Right lobe of liver (tissue), 6 donors: ENCODE results near the gene RRM1. TPM values are rescaled to one million over a fixed set of nuclear protein-coding genes. Genes with fewer than 3 reads are reported as not detected.

ENCODE experiments used
- ATAC-seq, 4 donors: fragments of 200-7000 bp; cut with Tn5 transposase; one replicate each; pipeline ENCODE4 v1.9.1; 2020; ENCODE audit warnings: mild to moderate bottlenecking in 4 of 4, moderate library complexity in 4 of 4
- DNase-seq, 3 donors: peaks; one replicate each; pipeline ENCODE4 v3.0.0-alpha.2; 2020
- H3K27ac ChIP-seq, 3 donors: fragments of 200-600 bp; one replicate each; pipeline ENCODE4 v1.8.0; 2022
- H3K27me3 ChIP-seq, 2 donors: fragments of 200-600 bp; one replicate each; pipeline ENCODE4 v1.8.0; 2022
- H3K36me3 ChIP-seq, 4 donors: fragments of 200-600 bp; sonication (generic) in 1 of 4; one replicate each; pipeline versions ENCODE4 v1.5.1 to v1.8.0; 2017 to 2022; ENCODE audit warnings: control low read depth in 1 of 4
- H3K4me1 ChIP-seq, 4 donors: fragments of 200-600 bp; sonication (generic) in 1 of 4; one replicate each; pipeline versions ENCODE4 v1.5.1 to v1.8.0; 2017 to 2022; ENCODE audit warnings: control low read depth in 1 of 4
- H3K4me3 ChIP-seq, 3 donors: fragments of 200-600 bp; one replicate each; pipeline ENCODE4 v1.8.0; 2022
- H3K9me3 ChIP-seq, 4 donors: fragments of 200-600 bp; sonication (generic) in 1 of 4; one replicate each; pipeline versions ENCODE4 v1.5.1 to v1.8.0; 2017 to 2022; ENCODE audit warnings: control low read depth in 1 of 4
- POLR2A ChIP-seq: fragments of 450-650 bp; IDR thresholded peaks from one replicate; pipeline ENCODE4 v1.6.1; 2017; ENCODE audit warnings: antibody characterized with exemption, mild to moderate bottlenecking
- WGBS: methylation state at CpG from one replicate; pipeline ENCODE4 v1.1.6; 2018; ENCODE audit warnings: low coverage, low lambda C conversion rate; ENCODE audit not compliant: insufficient coverage; ENCODE audit errors: missing lambda C conversion rate; 5-methylcytosine and 5-hydroxymethylcytosine counted together
- intact Hi-C, 2 donors: fragments of 100-400 bp; cut with DNase I; formaldehyde crosslinking; loops; one replicate each; pipeline versions ENCODE4 v1.11.2 to v1.14.1; 2022
- total RNA-seq, 6 experiments: library from RNA; depleted of rRNA in 2 of 6; stranded (reverse); fragments of >200 nt in 2 of 6; fragmentation: NEBNext Ultra II Directional in 3 of 6; extraction: Animal tissue kit (Norgen Biotek cat#: 25700) in 3 of 6; gene quantifications; one replicate each; pipeline versions ENCODE4 v1.1.0 to v1.2.4, GENCODE V29; 2016 to 2023
- TF ChIP-seq, protein P1 (sequence below), 4 donors: fragments of 200-600 bp in 3 of 4; fragments of 450-650 bp in 1 of 4; IDR thresholded peaks; one replicate each; pipeline versions ENCODE4 v1.5.1 to v1.8.0; 2016 to 2022; ENCODE audit warnings: antibody characterized with exemption in 4 of 4, mild to moderate bottlenecking in 2 of 4
- donor health status: DM: no; HTN: yes; CAD: no.
- donor health status: DM: no; HTN: no; CAD: no.
- donor health status: DM: no; HTN: no; CAD: no.
- donor health status: DM: no; HTN: yes; CAD: no.
- donor health status: DM: no; HTN: yes; CAD: no.

Gene RRM1
- total RNA-seq, 6 experiments from 2014 or later: 14.0 to 24.3 (median 16.7) TPM

DNA sequence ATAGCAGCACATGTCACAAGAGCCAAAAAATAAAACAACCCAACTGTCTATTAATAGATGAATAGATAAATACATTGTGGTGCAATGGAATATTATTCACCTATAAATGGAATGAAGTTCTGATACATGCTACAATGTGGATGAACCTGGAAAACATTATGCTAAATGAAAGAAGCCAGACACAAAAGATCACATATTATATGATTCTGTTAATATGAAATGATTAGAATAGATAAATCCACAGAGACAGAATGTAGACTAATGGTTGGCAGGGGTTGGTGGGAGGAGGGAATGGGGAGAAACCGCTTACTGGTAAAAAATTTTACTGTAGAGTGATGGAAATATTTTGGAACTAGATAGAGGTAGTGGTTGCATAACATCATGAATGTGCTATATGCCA, 32.9 kb upstream of the RRM1 start:
- no peak for TF ChIP-seq POLR2A
- TF ChIP-seq, protein P1, sequence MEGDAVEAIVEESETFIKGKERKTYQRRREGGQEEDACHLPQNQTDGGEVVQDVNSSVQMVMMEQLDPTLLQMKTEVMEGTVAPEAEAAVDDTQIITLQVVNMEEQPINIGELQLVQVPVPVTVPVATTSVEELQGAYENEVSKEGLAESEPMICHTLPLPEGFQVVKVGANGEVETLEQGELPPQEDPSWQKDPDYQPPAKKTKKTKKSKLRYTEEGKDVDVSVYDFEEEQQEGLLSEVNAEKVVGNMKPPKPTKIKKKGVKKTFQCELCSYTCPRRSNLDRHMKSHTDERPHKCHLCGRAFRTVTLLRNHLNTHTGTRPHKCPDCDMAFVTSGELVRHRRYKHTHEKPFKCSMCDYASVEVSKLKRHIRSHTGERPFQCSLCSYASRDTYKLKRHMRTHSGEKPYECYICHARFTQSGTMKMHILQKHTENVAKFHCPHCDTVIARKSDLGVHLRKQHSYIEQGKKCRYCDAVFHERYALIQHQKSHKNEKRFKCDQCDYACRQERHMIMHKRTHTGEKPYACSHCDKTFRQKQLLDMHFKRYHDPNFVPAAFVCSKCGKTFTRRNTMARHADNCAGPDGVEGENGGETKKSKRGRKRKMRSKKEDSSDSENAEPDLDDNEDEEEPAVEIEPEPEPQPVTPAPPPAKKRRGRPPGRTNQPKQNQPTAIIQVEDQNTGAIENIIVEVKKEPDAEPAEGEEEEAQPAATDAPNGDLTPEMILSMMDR (IDR thresholded peaks at IDR 0.05): no peak
- Histone ChIP-seq H3K4me3 (no peak overlapping the region), H3K4me1 (peaks cover 0 to 12% (median 0%) of the 10 kb centered on the region in 4 donors), H3K9me3 (no peaks in the 10 kb centered on the region), H3K27ac (no peak overlapping the region), H3K36me3 (peaks cover 4 to 11% (median 5%) of the 10 kb centered on the region in 4 donors), H3K27me3 (no peaks in the 10 kb centered on the region)
- no peak for ATAC-seq
- intact Hi-C loops: no loop called here
- 67% methylated on average over 1 of the region's 1 CpG for WGBS
- no peak for DNase-seq

DNA sequence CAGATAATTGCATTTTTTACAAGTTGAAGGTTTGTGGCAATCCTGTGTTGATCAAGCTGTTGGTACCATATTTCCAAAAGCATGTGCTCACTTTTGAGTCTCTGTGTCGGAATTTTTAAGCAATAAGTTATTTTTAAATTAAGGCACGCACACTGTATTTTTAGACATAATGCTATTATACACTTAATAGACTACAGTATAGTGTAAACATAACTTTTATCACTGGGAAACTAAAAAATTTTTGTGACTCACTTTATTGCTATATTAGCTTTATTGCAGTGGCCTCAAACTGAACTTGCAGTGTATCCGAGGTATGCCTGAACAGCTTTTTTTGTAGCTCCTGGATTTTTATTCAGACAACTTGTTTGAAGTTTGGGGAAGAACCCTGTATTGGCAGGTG, 31.3 kb upstream of the RRM1 start:
- H3K4me3 ChIP-seq: no peak overlapping the region
- peaks cover 0 to 12% (median 0%) of the 10 kb centered on the region in 4 donors for H3K4me1 ChIP-seq
- peaks cover 4 to 11% (median 5%) of the 10 kb centered on the region in 4 donors for H3K36me3 ChIP-seq
- TF ChIP-seq, protein P1 (IDR thresholded peaks at IDR 0.05): no peak
- TF ChIP-seq POLR2A: no peak
- ATAC-seq (no peak), DNase-seq (no peak)
- H3K27me3 ChIP-seq: no peaks in the 10 kb centered on the region
- WGBS: 80% methylated on average over 3 of the region's 3 CpGs
- no peaks in the 10 kb centered on the region for H3K9me3 ChIP-seq
- no peak overlapping the region for H3K27ac ChIP-seq
- intact Hi-C loops: no loop called here

DNA sequence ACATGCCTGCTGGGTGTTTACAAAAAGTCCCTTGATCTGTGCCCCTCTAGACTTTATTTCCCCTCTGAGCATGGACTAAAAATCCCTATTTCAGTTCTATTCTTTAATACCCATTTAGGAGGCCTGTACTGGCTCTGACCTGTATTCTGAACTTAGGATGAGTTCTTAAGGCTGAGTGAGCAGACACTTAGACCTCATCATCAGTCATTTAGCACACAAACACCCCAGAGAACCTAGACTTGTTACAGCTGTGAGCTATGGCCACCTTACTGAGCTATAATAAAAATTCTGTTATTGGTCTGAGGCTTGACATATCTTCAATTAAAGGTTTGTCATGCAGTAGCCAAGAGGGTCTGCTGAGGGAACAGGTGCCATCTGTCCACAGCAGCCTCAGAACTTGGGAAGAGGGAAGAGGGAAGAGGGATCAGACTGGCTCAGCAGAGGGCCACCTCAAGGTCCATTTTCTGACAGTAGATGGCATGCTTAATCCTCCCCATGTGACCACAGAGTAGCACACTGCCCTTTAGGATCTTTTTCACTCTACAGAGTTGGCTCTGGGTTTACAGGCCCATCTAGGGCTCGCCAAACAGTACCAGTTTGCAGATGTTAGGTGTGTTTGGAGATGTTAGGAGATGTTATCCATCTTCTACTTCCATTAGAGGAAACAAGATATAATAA, 30.2 kb upstream of the RRM1 start:
- 100% methylated on average over 1 of the region's 1 CpG for WGBS
- DNase-seq: no peak
- Histone ChIP-seq H3K4me1 (peaks cover 0 to 12% (median 0%) of the 10 kb centered on the region in 4 donors), H3K4me3 (no peak overlapping the region), H3K9me3 (no peaks in the 10 kb centered on the region), H3K27ac (no peak overlapping the region), H3K27me3 (no peaks in the 10 kb centered on the region), H3K36me3 (peaks cover 1 to 11% (median 5%) of the 10 kb centered on the region in 4 donors)
- intact Hi-C loops: no loop called here
- TF ChIP-seq, protein P1 (IDR thresholded peaks at IDR 0.05): no peak
- no peak for TF ChIP-seq POLR2A
- ATAC-seq: peak in 3 of 4 donors; percentile 25 to 47 (median 28)

DNA sequence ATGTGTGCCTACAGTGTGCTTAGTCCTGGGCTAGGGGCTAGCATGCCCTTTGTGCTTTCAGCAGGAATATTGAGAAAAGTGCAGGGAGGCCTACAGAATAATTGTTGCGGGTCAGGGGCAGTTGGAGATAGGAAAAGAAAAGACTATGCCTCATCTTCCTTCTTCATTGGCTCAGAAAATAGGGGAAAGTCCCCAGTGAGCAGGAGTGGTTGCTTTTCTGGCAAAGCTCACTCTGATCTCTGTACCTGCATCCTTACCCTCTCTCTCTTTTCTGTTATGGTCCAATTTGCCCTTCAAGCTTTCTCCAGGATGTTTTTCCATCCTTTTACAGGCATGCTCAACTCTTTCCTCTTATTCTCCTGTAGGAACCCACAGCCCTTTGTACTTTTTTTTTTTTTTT, 29.5 kb upstream of the RRM1 start:
- ATAC-seq (peak in 2 of 4 donors; percentile 29 to 42), DNase-seq (no peak)
- WGBS: 92% methylated on average over 1 of the region's 1 CpG
- TF ChIP-seq, protein P1 (IDR thresholded peaks at IDR 0.05): no peak
- TF ChIP-seq POLR2A: no peak
- Histone ChIP-seq H3K27ac (no peak overlapping the region), H3K27me3 (no peaks in the 10 kb centered on the region), H3K4me3 (no peak overlapping the region), H3K9me3 (no peaks in the 10 kb centered on the region), H3K4me1 (peaks cover 0 to 5% (median 0%) of the 10 kb centered on the region in 4 donors), H3K36me3 (peaks cover 3 to 6% (median 5%) of the 10 kb centered on the region in 4 donors)
- intact Hi-C loops: no loop called here
